H54 (cell line): ENCODE data around the gene ARL2BP.

Experiments used
- DNase-seq: peaks from one replicate; pipeline ENCODE4 v3.0.0; 2011; ENCODE audit warnings: low spot score, mixed read lengths; ENCODE audit not compliant: insufficient read length
- FAIRE-seq: peaks from 3 replicates; lab custom pipeline; 2011; peaks lifted over from hg19 to GRCh38; lab: Jason Lieb, UNC
- POLR2A ChIP-seq: IDR thresholded peaks from 2 replicates; pipeline ENCODE4 v1.6.1; 2011; ENCODE audit warnings: low read depth, mild to moderate bottlenecking, low read length

Gene ARL2BP

DNA sequence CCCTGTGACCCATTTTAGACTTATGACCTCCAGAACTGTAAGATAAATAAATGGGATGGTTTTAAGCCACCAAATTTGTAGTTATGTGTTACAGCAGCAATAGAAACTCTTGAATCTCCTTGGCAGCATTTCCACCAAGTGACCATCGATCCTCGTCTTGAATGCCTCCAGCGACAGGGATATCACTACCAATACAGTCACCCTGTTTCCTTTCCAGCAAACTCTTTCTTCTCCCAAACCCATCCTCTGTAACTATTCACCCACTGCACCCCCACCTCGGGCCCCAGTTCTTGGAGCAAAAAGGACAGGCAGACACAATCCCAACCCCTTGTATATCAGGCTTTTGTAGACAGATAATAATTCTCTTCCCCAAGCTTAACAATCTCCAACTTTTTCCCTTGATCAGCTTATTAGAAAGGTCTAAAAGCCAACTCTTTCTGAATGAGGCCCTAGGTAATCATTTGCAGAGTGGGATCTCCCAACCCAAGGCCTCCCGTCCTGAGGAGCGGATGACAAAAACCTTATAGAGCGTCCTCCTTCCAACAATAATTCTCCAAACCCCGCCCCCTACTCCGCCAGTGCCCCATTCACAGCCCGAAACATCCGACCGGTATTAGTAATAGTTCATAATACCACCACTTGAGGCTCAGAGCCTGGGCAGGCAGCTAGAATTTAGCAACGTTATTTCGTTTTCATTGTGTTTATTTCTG, 54.1 kb downstream of the ARL2BP start:
- peak; percentile 40 for DNase-seq
- no peak for TF ChIP-seq POLR2A
- FAIRE-seq = no peak

DNA sequence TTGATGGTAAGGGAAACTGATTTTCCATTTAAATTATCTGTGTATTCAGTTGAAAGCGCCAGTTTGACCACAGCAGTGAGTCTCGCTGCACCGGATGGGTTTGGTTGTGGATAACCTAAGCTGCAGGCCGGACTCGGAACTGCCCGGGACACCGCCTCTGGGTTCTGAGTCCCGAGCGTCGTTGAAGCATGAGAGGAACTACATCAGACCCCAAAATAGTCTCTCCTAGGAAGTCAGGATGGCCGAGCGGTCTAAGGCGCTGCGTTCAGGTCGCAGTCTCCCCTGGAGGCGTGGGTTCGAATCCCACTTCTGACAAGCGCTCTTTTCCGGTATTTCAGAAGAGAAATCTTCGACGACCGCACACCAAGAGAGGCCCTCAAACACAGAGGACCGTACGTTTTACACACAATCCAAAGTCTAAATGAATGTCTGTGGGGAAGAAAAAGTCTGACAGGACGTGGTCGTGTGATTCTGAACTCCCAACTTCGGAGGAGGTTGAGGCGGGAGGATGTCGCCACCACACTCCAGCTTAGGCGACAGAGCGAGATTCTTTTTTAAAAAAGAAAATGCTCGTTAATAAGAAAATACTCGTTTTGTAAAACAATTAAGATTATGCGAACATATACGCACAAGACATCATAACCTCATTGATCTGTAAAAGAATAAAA, 54.8 kb downstream of the ARL2BP start:
- DNase-seq (peak; percentile 83), FAIRE-seq (no peak)
- TF ChIP-seq POLR2A = no peak

DNA sequence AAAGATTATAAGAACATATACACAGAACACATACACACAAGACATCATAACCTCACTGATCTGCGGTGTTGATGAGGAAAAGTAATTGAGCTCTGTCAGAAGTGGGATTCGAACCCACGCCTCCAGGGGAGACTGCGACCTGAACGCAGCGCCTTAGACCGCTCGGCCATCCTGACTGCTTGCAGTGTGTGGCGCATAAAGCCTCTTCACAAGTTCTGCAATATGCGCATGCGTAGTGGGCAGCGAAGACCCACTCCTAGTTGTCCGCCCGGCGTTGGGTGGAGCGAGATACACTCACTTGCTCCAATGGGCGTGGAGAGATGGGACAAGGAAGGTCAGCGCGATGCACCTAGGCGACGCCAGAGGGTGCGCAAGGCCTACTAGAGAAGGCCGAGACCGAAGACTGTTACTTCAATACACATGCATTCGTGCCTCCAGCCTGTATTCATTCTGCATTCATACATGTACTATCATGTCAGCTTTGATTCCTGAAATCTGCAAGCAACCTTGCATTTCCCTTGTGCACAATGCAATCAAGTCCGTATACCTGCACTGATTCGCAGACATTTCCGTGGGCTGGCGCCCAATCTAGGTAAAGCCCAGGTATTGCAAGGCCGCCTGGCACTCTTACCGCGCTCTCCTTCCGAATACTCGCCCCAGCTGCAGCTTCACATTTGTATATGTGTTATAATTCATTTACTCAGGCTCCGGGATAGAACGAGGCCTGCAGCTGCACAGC, 55.5 kb downstream of the ARL2BP start:
- DNase-seq (peak; percentile 76), FAIRE-seq (peak; percentile 83)
- no peak for TF ChIP-seq POLR2A

DNA sequence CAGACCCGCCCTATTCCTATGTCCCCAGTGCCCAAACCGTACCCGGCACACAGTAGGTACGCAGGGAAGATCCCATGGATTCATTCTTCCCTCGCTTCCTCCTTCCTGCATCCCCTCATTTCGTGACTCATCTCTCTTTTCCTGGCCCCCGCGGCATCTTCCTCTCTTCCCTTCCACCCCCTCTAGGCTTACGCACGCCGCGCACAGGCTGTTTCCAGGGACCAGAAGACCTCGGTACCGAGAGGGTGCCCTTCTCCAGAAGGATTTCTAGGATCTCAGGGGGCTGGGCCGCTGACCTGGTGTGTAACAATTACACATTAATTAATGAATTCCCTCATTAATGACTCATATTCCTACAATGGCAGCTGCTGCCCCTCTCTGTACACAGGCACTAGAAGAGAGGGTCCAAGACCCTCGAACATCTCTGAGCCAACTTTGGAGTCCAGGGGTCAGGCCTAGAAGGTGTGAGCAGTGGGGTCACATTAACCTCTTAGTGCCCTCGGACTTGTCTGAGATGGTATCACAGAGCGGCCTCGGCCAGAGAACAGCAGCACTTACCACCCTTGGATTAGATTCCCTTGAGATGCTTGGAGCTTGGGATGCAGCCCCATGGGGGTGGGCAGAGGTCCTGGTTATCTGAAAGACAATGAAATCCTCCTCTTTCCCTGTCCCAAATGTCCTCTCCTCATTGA, 56.2 kb downstream of the ARL2BP start:
- FAIRE-seq = no peak
- DNase-seq = no peak
- TF ChIP-seq POLR2A = no peak
